ENCODE results near the gene CHST7. TPM values are rescaled to one million over a fixed set of nuclear protein-coding genes. Genes with fewer than 3 reads are reported as not detected.

Gene CHST7, protein sequence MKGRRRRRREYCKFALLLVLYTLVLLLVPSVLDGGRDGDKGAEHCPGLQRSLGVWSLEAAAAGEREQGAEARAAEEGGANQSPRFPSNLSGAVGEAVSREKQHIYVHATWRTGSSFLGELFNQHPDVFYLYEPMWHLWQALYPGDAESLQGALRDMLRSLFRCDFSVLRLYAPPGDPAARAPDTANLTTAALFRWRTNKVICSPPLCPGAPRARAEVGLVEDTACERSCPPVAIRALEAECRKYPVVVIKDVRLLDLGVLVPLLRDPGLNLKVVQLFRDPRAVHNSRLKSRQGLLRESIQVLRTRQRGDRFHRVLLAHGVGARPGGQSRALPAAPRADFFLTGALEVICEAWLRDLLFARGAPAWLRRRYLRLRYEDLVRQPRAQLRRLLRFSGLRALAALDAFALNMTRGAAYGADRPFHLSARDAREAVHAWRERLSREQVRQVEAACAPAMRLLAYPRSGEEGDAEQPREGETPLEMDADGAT
- total RNA-seq: 17.2 and 58.1 TPM in 2 replicates

GRCh38 chrX:46573331-46573891 is at the start of gene CHST7:
Gene CHST7, plus strand, starts transcription at chrX:46573765. Its CDS starts 167 bp downstream, at chrX:46573932.

GRCh38 chrX:46545111-46546005 is 28.2 kb upstream of the CHST7 start, which contains the start of gene ZNF674:
Gene ZNF674, minus strand, starts transcription at chrX:46545421. Its CDS starts 3,334 bp downstream, at chrX:46542087.

Other genes with a start within 250 kb of the CHST7 start
- gene ZNF674, start 28.3 kb upstream of the CHST7 start, total RNA-seq: 4.0 and 4.2 TPM in 2 replicates
- gene SLC9A7, start 185.4 kb downstream of the CHST7 start, total RNA-seq: 46.8 and 66.5 TPM in 2 replicates

All from aortic smooth muscle cell (primary cell).